ENCODE data around the gene SIGLEC14.

- TF ChIP-seq CTCF (IDR thresholded peaks at IDR 0.05) (peak in 4 of 5 experiments; percentile 23 to 46 (median 41)), EP300 (IDR thresholded peaks at IDR 0.05; ENCODE audit: low read depth) (no peak), POLR2A (IDR thresholded peaks at IDR 0.05) (no peak)
Observed at GRCh38 chr19:51660975-51661600, 14.5 kb upstream of the SIGLEC14 start.
